Stimulated activated CD4-positive, alpha-beta T cell treated with anti-CD3 and anti-CD28 coated beads, Interleukin-2, amount 100 ng/mL, for 4 hours (primary cell): ENCODE results near the gene PORCN.
"Not testable (repeated sequence)": the region's sequence is repeated elsewhere in the genome, so short reads cannot be mapped to it uniquely, and the experiment has no call there.

Source experiments
- DNase-seq: peaks from one replicate; pipeline ENCODE4 v3.0.0-alpha.2; 2020; ENCODE audit warnings: low read depth

The PORCN gene

DNA sequence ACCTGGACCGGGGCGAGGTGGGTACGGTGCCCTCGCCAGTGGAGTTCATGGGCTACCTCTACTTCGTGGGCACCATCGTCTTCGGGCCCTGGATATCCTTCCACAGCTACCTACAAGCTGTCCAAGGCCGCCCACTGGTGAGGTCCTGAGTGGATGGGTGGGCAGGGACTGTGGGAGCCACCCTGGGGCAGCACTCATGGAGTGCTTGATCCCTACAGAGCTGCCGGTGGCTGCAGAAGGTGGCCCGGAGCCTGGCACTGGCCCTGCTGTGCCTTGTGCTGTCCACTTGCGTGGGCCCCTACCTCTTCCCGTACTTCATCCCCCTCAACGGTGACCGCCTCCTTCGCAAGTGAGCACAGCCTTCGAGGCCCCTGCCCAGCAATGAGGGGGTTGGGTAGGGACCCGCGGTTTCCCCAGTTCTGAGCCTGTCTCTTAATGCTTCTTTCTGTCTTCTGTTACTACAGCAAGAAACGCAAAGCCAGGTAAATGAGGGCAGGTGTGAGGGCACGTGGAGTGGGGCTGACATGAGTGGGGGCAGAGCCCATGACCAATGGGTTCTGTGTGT, 3.7 kb downstream of the PORCN start:
- no peak for DNase-seq

DNA sequence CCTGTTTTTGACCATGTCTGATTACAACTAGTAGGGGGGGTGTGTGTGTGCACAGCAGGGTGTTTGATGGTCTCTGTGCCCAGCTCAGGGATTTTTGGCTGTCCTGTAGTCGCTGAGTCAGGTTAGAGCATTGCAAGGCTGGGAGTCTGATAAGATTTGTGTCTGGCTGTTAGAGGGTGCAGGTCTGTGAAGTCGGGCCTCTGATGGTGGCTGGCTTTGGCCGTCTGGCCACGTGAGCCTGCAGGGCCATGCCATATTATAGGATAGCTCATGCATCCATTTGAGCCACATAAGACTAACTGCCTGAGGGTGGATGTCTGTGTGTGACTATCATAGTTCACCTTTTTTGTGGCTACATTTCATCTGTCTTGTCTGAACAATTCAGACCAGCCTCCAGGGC, 4.9 kb downstream of the PORCN start:
- no peak for DNase-seq

DNA sequence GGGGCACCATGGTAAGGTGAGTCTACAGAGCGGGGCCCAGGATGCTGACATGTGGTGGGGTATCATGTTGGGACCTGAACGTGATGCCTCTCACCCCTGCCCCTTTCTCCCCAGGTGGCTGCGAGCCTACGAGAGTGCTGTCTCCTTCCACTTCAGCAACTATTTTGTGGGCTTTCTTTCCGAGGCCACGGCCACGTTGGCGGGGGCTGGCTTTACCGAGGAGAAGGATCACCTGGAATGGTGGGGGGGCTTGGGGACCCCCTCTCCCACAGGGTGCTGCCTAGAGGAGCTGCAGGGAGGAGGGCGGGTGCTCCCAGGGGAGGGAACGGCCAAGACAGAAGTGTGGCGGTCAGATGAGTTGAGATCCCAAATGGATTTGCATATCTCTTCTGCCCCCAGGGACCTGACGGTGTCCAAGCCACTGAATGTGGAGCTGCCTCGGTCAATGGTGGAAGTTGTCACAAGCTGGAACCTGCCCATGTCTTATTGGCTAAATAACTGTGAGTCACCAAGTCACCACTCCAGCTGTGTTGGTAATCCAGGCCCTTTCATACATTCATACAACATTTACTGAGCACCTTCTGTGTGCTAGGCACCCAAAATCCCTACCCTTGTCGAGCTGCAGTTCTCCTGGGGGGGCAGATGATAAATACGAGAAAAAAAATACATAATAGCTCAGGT, 5.5 kb downstream of the PORCN start:
- DNase-seq, result no peak

DNA sequence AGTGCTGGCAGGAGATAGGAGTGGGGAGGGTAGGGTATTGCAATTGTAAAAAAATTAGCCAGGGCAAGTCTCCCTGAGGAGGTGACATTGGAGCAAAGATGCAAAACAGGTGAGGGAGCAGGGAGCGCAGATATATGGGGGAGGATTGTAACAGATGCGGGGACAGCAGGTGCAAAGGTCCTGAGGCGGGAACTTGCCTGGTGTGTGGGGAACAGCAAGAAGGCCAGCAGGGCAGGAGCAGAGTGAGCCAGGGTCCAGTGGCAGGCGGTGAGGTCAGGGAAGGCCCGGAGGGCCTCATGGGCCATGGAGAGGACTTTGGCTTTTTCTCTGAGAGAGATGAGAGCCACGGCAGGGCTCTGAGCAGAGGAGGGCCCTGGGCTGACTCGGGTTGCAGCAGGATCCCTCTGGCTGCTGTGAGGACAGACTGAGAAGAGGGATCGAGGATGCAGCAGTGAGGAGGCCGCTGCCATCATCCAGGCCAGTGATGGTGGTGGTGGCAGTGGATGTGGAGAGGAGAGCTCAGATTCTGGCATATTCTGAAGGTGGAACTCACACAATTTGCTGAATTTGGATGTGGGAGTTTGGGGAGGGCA, 6.2 kb downstream of the PORCN start:
- DNase-seq, result no peak

DNA sequence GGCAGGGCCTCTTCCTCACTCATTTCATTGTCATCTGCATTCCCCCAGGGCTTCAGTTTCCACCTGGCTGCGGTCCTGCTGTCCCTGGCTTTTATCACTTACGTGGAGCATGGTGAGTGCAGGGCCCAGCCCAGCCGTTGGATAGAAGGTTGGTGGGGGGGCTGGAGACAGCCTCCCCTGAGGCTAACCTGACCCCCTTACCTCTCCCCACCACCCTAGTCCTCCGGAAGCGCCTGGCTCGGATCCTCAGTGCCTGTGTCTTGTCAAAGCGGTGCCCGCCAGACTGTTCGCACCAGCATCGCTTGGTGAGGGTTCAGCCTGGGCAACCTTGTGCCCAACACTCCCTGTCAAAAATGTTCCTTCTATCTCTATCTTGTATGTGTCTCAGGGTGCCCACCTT, 7.0 kb downstream of the PORCN start:
- no peak for DNase-seq

DNA sequence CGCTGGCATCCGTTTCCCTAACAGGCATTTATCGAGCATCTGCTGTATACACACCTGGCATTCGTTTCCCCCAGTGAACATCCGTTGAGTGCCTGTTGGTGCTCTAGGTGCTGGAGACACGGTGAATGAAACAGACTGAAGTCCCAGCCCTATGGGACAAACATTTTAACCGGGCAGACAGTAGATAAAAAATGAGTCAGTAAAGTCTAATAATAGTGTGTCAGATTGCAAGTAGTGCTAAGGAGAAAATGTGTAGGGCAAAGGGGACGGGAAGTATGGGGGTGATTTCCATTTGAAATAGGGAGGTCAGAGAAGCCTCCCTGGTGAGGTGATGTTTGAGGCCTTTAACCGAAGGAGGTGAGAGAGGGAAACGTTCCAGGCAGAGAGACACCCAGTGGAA, 7.5 kb downstream of the PORCN start:
- DNase-seq, result no peak

DNA sequence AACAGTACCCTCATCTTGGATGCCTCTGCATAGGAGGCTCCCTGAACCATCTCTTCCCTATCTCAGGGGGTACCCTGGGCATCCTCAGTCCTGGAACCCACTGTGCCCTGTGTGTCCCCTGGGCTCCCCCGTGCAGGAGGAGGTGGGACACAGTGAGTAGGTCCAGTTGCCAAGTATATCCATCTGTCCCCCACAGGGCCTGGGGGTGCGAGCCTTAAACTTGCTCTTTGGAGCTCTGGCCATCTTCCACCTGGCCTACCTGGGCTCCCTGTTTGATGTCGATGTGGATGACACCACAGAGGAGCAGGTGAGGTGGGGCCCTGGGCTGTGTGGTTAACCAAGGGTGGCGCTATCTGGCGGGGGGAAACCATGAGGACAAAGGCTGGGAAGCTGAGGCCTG, 8.2 kb downstream of the PORCN start:
- DNase-seq, result no peak

DNA sequence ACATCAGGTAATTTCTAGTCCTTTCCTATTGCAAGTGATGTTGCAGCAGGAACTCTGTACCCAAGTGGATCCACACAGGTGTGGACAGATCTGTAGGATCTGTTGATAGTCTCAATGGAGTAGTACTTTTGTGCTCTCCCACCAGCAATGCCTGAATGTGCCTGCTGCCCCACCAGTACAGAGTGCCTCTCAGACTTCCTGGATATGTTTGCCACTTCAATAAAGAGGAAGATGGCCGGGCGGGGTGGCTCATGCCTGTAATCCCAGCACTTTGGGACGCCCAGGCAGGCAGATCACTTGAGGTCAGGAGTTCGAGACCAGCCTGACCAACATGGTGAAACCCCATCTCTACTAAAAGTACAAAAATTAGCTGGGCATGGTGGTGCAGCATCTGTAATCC, 10.7 kb downstream of the PORCN start:
- not testable (repeated sequence) for DNase-seq

DNA sequence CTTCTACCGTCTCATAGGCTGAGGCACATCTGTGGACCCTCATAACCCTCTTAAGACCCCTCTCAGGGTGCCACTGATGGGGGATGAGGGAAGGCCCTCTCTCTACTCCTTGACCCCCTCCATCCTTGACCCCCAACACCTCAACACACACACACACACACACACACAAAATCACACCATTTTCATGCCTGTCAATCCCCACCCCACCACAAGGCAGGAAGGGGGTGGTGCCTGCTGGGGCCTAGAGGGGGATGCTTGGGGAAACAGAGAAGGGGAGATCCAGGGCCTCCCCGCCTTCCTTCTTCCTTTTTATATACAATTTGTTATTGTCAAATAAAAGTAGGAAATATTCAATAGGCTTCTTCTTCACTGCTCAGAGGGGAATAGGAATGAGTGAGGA, 11.7 kb downstream of the PORCN start:
- no peak for DNase-seq

DNA sequence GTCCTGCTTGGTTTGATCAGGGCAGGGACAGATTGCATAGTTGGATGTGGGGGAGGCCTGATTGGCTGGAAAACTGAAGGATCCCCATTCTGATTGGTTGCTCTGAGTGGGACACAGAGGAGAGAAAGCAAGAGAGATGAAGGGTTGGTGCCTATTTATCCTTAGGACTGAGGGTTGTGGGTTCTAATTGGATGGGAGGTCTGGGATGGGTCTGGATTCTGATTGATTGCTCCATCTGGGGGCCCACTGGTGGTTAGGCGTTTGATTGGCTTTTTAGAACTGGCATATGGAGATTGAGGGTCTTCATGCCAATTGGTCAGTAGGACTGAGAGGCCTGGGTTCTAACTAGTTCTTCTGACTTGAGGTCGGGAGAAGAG, 12.2 kb downstream of the PORCN start:
- no peak for DNase-seq

DNA sequence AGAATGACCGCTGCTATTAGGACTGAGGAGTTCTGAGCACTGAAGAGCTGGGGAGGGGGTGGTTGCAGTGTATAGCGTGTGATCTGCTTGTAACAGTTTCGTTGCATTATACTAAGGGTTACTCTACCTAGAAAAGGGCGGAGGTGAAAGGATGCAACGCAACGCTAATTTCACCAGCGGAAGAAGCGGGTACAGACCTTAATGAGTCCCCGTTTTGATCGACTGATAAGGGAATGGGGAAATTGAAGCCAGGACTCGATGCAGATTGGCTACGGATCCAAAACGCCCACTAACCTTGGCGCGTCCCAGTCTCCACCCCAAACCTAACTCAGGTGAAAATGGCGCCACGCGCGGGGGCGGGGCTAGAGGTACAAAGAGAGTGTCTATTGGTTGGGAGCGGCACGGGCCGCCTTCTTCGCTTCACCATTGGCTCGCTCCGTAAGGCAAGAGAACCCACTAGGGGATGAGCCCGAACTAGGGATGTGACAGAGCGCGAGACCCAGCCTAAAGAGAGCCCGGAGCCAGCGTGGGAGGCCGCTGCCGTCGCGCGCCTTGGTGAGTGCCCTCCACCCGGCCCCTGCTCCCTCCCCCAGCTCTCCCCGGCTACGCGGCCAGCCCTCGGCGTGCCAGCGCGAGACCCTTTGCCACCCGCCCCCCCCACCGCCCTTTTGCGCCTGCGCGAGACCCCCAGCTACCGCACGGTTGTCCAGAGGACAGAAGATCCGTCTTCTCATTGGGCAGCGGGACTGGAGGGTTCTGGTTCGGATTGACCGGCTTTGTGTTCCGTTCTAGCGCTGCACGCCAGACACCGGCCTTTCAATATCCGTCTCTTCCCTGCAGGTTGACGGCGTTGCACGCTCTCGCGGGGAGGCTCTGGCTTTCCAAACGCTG, 12.8 kb downstream of the PORCN start, which contains the start of gene EBP:
EBP (plus strand) TSS at position 456 of the 891 bp plus-strand sequence. CDS start 1,964 bp downstream, outside the sequence.
- peak; percentile 88 for DNase-seq

DNA sequence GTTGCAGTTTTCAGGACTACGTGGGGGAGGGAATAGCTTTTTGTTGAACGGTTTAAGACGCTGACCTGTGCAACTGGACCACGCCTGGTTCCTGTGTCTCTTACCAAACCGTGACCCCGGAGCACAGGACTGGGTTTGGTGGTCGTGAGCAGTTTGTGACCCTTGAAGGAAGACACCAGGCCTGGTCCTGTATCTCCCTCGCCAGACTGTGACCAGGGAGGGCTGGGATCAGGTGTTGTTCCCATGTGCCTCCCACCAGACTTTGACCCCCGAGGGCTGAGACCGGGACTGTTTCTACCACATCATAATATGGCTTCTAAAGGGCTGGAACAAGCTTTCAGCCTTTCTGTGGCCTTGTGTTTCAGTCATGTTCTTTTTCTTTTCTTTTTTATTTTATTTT, 13.5 kb downstream of the PORCN start:
- no peak for DNase-seq

DNA sequence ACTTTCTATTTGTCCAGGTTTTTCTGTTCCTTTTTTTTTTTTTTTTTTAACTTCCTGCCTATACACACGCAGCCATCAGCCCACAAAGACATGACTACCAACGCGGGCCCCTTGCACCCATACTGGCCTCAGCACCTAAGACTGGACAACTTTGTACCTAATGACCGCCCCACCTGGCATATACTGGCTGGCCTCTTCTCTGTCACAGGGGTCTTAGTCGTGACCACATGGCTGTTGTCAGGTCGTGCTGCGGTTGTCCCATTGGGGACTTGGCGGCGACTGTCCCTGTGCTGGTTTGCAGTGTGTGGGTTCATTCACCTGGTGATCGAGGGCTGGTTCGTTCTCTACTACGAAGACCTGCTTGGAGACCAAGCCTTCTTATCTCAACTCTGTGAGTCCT, 14.9 kb downstream of the PORCN start:
- no peak for DNase-seq

DNA sequence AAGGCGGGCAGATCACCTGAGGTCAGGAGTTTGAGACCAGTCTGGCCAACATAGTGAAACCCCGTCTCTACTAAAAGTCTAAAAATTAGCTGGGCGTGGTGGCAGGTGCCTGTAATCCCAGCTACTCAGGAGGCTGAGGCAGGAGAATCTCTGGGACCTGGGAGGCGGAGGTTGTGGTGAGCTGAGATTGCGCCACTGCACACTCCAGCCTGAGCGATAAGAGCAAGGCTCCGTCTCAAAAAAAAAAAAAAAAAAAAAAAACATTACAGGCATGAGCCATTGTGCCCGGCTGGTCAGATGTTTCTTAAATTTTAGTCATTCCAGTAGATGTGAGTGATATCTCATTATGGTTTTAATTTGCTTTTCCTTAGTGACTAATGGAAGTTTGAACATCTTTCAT, 17.1 kb downstream of the PORCN start:
- not testable (repeated sequence) for DNase-seq

DNA sequence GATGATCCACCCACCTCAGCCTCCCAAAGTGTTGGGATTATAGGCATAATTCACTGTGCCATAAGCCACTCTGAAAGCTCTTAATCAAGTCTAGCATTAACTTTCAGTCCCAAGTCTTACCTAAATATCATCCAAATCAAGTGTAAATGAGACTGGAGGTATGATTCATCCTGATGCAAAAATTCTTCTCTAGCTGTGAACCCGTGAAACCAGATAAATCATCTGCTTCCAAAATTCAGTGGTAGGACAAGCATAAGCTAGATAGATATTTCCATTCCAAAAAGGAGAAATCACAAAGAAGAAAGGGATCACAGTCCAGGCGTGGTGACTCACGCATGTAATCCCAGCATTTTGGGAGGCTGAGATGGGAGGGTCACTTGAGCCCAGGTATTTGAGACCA, 21.9 kb downstream of the PORCN start:
- no peak for DNase-seq

DNA sequence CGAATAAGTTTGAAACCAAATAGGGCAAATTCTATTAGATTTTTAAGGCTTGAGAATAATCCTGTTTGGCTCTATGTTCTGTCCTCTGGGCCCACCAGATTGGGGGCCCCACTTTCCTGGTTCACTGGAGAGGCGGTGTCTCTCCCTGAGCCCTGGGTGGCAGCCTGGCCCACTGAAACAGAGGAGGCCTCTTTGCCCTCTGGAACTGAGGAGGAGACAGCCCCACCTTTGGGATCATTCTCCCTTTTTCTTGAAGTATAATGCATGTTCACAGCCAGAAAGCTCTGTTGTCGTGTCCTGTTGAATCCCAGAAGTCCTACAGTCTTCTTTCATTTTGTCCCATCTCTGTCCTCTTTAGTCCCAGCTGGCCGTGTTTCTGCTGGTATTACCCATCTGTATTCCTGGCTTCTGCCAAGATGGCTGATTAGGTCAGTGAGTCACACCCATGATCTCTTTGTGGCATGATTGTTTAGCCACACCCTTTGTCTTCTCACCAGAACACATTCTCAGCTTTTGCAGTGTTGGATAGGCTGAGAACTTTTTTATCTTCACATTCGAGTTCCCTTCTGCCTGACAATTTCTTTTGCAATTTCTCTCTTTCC, 22.7 kb downstream of the PORCN start:
- DNase-seq, result no peak

DNA sequence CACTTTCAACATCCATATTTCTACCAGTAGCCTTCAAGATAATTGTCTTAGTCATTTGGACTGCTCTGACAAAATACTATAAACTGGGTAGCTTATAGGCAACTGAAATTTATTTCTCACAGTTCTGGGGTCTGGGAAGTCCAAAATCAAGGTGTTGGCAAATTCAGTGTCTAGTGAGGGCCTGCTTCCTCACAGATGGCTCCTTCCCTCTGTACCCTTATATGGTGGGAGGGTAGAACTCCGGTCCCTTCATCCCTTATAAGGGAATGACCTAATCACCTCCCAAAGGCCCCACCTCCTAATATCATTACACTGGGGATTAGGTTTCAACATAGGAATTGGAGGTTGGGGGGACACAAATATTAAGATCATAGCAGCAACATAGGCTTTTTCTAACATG, 23.4 kb downstream of the PORCN start:
- DNase-seq, result no peak

DNA sequence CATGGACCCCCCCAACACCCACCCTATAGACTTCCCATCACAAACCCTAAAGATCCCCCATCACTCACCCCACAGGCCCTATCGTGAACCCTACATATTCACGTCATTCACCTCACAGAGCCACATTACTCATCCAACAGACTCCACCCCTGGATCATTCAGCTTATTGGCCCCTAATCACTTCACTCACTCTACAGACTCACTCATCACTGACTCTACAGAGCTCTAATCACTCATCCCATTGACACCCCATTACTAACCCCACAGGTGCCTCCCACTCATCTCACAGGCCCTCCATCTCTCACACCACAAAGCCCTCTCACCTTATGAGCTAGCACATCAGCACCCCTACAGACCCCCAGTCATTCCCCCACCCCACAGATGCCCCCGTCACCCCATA, 24.4 kb downstream of the PORCN start:
- no peak for DNase-seq

DNA sequence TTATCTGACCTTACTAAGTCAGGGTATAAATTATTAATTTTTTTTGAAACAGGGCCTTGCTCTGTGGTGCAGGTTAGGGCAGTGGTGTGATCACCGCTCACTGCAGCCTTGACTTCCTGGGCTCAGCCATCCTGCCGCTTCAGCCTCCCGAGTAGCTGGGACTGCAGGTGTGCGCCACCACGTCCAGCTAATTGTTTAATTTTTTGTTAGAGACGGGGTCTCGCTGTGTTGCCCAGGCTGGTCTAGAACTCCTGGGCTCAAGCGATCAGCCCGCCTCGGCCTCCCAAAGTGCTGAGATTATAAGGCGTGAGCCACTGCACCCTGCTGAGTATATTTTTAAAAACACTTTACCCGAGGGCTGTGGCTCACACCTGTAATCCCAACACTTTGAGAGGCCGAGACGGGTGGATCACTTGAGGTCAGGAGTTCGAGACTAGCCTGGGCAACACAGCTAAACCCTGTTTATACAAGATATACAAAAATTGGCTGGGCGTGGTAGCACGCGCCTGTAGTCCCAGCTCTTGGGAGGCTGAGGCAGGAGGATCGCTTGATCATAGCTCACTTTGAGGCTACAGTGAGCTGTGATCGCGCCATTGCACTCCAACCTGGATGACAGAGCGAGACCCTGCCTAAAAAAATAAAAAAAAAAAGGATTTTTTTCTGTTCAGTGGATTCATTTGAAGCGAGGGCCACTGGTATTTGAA, 30.0 kb downstream of the PORCN start:
- DNase-seq, result no peak

DNA sequence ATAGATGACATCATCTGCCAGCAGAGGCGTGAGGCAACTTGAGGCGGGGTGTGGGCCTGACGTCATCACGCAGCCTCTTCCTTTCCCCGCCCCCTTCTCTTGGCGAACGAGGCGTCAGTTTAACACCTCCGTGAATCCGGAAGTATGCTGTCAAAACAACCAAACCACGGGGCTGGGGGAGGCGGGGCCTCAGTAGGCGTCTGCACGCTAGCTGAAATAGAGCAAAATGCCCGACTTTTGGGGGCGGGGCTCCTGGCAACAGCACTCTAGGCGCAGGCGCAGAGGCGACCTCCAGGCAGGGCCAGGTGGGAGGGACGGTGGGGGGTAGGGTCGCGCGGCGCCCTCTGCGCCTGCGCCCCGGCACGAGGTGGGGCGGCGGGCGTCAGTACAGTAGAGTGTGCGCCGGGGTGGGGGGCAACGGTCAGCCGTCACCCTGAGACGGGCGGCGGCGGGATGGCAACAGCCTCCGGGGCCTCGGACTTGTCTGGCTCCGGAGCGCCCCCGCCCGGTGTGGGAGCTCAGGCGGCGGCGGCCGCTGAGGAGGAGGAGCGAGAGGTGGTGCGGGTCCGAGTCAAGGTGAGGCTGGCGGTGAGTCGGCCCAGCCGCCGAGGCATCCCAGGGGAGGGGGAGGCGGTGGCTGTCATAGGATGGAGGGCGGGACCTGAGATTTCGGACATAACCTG, 30.7 kb downstream of the PORCN start, which contains the start of gene TBC1D25:
TBC1D25 (plus strand) TSS at position 370 of the 683 bp plus-strand sequence; CDS start at position 454, 84 bp downstream.
- peak; percentile 95 for DNase-seq

DNA sequence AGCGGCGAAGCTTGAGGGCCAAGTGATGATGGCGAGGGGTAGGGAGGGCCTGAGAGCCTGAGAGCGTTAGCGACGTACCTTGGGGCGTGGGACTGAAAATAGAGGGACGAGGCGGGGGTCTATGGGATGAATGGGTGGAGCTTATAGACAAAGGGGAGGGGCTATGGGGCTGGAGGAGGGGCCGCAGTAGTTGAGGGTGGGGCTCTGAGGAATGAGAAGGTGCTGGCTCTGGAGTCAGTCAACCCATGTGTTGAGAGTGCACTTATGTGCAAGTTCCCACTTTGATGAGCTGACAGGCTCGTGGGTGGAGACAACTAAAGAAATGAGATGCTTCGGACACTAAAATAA, 31.2 kb downstream of the PORCN start:
- peak; percentile 37 for DNase-seq
